Stomach (tissue), 4 donors: ENCODE results near the gene LSG1.

ENCODE experiments used
- EP300 ChIP-seq: sonication (generic); formaldehyde crosslinking; IDR thresholded peaks from one replicate; pipeline ENCODE4 v1.6.1; 2017; ENCODE audit warnings: antibody characterized with exemption
- POLR2A ChIP-seq, 4 donors: fragments of 450-650 bp; IDR thresholded peaks; one replicate each; pipeline ENCODE4 v1.6.1; 2016; ENCODE audit warnings: antibody characterized with exemption in 4 of 4, control low read depth in 2 of 4, mild to moderate bottlenecking in 1 of 4, moderate library complexity in 1 of 4
- POLR2AphosphoS5 ChIP-seq, 3 donors: sonication (generic); formaldehyde crosslinking; IDR thresholded peaks; one replicate each; pipeline ENCODE4 v1.6.1; 2016; ENCODE audit warnings: antibody characterized with exemption in 3 of 3
- TF ChIP-seq, protein P1 (sequence below), 7 experiments: fragments of 450-650 bp in 4 of 7; fragments of 200-600 bp in 3 of 7; sonication (generic) in 3 of 7; IDR thresholded peaks; one replicate each; pipeline ENCODE4 v1.5.1; 2016 to 2019; ENCODE audit warnings: antibody characterized with exemption in 7 of 7, control low read depth in 2 of 7, mild to moderate bottlenecking in 1 of 7

DNA sequence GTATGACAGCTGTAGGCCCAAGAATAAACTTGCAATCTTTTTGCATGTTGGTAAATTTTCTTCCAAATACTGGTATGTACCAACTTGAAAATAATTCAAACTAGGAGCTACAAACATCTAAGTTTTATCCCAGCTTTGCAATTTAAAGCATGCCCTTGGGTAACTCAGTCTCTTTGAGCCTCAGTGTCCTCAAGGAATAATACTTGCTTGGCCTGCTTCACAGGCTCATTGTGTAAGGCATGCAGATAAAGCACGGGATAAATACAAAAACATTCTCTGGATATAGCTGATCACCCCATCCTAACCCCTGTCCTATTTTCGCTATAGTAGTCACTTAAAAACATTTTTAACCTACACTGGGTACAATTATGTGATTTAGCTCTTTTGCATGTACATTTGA, 29.2 kb downstream of the LSG1 start:
- TF ChIP-seq, protein P1, sequence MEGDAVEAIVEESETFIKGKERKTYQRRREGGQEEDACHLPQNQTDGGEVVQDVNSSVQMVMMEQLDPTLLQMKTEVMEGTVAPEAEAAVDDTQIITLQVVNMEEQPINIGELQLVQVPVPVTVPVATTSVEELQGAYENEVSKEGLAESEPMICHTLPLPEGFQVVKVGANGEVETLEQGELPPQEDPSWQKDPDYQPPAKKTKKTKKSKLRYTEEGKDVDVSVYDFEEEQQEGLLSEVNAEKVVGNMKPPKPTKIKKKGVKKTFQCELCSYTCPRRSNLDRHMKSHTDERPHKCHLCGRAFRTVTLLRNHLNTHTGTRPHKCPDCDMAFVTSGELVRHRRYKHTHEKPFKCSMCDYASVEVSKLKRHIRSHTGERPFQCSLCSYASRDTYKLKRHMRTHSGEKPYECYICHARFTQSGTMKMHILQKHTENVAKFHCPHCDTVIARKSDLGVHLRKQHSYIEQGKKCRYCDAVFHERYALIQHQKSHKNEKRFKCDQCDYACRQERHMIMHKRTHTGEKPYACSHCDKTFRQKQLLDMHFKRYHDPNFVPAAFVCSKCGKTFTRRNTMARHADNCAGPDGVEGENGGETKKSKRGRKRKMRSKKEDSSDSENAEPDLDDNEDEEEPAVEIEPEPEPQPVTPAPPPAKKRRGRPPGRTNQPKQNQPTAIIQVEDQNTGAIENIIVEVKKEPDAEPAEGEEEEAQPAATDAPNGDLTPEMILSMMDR (IDR thresholded peaks at IDR 0.05): no peak
- TF ChIP-seq POLR2AphosphoS5 (IDR thresholded peaks at IDR 0.05): no peak
- TF ChIP-seq POLR2A (IDR thresholded peaks at IDR 0.05): no peak
- TF ChIP-seq EP300: no peak
